Epithelial cell of esophagus (primary cell): ENCODE measurements around the gene ADD3.

Experiments used
- DNase-seq: peaks from one replicate; pipeline ENCODE4 v3.0.0; 2010; ENCODE audit warnings: low read depth
- H3K4me3 ChIP-seq: 2 replicates; pipeline ENCODE4 v1.5.1; 2011; ENCODE audit warnings: mild to moderate bottlenecking, low read length, control low read depth
- TF ChIP-seq, protein P1 (sequence below): IDR thresholded peaks from 2 replicates; pipeline ENCODE4 v1.5.1; 2011; ENCODE audit warnings: low read depth, mild to moderate bottlenecking, low read length, control low read depth, inconsistent platforms; ENCODE audit not compliant: insufficient read depth; ENCODE audit errors: missing control alignments

The ADD3 gene

DNA sequence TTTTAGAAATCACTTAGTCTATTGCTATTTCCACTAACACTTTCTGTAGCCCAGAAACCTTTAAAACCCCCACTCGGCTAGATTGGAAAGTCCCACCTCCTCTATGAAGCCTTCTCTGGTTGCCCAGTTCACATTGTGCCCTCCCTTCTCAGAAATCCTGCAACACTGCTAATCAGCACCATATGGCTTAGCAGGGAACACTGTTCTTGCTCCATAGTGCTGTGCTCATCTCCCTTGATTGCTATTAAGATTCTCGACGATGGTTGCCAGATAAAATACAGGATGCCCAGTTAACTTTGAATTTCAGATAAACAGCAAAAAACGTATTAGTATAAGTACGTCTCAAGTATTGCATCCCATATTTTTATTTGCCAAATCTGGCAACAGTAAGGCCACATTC lies 44.3 kb upstream of the ADD3 start:
- H3K4me3 ChIP-seq = no peak overlapping the region
- TF ChIP-seq, protein P1, sequence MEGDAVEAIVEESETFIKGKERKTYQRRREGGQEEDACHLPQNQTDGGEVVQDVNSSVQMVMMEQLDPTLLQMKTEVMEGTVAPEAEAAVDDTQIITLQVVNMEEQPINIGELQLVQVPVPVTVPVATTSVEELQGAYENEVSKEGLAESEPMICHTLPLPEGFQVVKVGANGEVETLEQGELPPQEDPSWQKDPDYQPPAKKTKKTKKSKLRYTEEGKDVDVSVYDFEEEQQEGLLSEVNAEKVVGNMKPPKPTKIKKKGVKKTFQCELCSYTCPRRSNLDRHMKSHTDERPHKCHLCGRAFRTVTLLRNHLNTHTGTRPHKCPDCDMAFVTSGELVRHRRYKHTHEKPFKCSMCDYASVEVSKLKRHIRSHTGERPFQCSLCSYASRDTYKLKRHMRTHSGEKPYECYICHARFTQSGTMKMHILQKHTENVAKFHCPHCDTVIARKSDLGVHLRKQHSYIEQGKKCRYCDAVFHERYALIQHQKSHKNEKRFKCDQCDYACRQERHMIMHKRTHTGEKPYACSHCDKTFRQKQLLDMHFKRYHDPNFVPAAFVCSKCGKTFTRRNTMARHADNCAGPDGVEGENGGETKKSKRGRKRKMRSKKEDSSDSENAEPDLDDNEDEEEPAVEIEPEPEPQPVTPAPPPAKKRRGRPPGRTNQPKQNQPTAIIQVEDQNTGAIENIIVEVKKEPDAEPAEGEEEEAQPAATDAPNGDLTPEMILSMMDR = no peak
- no peak for DNase-seq

DNA sequence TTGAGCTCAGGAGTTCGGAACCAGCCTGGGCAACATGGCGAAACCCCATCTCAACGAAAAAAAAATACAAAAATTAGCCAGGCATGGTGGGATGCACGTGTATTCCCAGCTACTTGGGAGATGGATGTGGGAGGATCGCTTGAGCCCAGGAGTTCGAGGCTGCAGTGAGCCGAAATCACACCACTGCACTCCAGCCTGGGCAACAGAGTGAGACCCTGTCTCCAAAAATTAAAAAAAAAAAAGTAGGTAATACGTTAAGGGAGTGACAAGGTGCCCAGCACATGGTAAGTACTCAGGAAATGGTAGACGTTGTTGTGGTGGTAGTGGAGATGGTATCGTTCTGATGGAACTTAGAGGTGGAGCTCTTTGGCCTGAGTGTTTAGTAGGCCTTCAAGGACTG lies 43.5 kb upstream of the ADD3 start:
- TF ChIP-seq, protein P1 = no peak
- no peak for DNase-seq
- no peak overlapping the region for H3K4me3 ChIP-seq

DNA sequence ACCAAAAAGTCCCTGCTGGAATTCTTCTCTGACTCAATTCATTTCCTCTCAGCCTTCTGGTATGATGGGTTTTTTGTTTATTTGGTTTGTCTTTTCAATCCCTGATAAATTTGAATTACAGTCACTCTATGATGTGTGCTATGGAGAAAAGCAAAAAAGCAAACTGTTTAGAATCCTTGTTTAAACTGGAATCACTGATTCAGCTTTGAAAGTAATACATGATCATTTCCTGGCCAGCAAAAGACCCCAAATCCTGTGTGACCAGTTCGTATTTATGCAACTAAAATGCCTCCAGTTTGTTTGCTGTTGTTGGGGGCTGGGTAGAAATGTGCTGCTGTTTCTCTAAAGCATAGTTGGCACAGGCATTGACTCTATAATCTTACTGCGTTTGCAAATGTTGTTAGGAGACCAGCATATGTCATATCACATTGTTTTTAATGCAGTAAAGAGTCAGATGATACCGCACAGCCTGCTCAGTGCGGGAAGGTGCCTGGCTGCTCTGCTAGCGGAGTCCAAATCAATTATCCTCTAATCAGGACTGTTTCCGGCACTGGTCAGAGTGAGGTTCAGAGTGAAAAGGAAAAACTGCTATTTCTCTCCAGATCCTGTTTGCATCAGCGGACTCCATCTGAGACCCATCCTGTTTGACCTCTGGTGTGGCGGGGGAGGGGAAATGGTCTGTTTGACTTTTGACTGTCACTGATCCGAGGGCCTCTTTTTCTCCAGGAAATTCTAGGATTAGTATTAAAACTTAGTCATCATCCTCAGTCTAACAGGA lies 40.6 kb upstream of the ADD3 start:
- no peak for DNase-seq
- TF ChIP-seq, protein P1 = no peak
- no peak overlapping the region for H3K4me3 ChIP-seq

DNA sequence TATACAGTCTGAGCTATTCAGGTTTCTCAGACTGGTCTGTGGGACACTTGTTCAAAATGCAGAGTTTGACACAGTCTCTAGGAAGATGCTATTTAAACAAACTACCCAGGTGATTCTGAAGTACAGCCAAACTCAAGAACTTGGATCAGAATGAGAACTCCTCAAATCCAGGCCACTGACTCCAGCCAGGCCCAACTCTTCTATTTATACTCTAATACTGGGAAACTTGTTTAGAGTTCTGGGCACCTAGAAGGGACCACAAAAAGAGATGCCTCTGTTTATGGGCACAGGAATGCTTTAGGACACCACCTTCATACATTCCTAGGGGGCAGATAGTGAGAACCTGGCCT lies 40.1 kb upstream of the ADD3 start:
- TF ChIP-seq, protein P1 = no peak
- DNase-seq = no peak
- no peak overlapping the region for H3K4me3 ChIP-seq

DNA sequence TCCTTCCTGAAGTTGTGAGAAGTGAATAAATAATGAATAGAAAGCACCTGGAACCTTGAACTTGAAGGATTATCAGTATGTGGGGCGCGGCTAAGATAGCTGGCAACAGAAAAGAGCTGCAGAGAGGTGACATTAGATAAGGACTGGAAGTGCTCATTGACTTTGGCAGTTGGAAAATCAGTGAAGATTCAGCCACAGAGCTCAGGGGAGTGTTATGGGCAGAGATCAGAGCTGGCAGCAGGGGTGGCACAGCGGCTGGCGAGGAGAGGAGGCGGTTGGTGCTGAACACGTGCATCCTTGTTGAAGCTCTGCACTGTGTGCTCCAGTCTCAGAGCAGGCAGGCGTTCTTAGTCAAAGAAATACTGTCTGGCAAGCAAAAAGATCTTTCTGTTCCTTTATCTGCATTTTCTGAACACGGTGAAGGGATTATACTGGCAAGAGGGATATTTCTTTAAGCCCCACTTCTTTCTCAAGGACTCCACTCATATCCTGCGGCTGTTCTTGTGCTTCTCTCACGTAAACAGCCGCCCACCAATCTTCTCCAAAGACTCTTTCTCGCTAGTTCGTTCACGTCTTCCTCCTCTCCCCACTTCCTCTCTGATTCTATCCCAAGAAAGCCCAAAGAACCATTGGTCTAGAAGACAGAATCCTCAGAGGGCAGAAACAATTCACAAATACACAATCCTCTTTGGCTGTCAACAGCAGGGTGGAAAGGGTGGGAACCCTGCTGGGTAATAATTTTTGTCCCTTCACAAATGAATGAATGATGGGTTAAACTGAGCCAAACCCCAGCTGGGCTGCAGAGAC lies 38.6 kb upstream of the ADD3 start:
- TF ChIP-seq, protein P1 = no peak
- no peak overlapping the region for H3K4me3 ChIP-seq
- DNase-seq = no peak

DNA sequence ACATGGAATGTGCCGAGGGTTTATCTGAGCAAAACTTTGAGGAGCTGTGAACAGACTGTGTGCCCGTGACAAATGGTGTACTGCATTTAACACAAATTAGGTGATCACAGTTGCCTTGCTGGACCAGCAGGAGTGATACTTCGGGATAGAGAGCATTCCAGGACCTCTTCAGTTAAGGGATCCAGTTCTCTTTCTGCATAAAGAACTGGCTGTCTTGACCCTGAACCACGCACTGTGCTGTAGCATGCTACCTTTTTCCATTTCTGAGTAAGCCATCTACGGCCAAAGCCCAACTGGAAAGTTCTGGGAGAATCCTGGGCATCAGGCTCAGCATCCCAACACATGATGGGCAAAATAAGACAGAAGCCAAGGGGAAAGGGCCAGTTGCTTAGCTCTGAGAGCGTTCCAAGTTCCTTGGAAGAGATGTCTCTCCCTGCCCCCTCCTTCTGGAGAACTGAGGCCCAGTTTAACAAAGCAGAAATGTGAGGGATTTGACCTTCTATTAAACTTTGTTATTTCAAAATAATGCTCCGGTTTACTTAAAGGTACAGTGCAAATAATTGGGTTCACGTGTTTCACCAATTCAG lies 37.9 kb upstream of the ADD3 start:
- no peak overlapping the region for H3K4me3 ChIP-seq
- DNase-seq = no peak
- TF ChIP-seq, protein P1 = no peak
